NCI-H146 (cell line): ENCODE data around the gene AK8.

Experiments used
- DNase-seq: peaks from one replicate; lab custom pipeline; 2025; lab: John Stamatoyannopoulos, UW

AK8 gene

GRCh38 chr9:132770770-132771310 lies 107.2 kb downstream of the AK8 start:
- peak; percentile 39 for DNase-seq

- DNase-seq = peak; percentile 56
These were observed 107.9 kb downstream of the AK8 start for GRCh38 chr9:132769906-132770769.

- peak; percentile 32 for DNase-seq
These were observed 108.9 kb downstream of the AK8 start for GRCh38 chr9:132768932-132769905.

GRCh38 chr9:132763574-132763973 lies 114.5 kb downstream of the AK8 start:
- no peak for DNase-seq

GRCh38 chr9:132762896-132763295 lies 115.2 kb downstream of the AK8 start:
- DNase-seq = no peak

GRCh38 chr9:132761602-132762001 lies 116.5 kb downstream of the AK8 start:
- DNase-seq = no peak

- DNase-seq = no peak
These were observed 118.0 kb downstream of the AK8 start for GRCh38 chr9:132760057-132760456.

GRCh38 chr9:132757016-132757415 lies 121.1 kb downstream of the AK8 start:
- DNase-seq = no peak

- DNase-seq = no peak
These were observed 121.8 kb downstream of the AK8 start for GRCh38 chr9:132756214-132756845.

- no peak for DNase-seq
These were observed 123.0 kb downstream of the AK8 start for GRCh38 chr9:132755096-132755495.

- no peak for DNase-seq
These were observed 123.8 kb downstream of the AK8 start for GRCh38 chr9:132754236-132754635.

- no peak for DNase-seq
These were observed 124.5 kb downstream of the AK8 start for GRCh38 chr9:132753593-132753880.

GRCh38 chr9:132752877-132753592 lies 125.0 kb downstream of the AK8 start:
- no peak for DNase-seq

GRCh38 chr9:132750668-132751067 lies 127.4 kb downstream of the AK8 start:
- DNase-seq = no peak

GRCh38 chr9:132749306-132749705 lies 128.8 kb downstream of the AK8 start:
- no peak for DNase-seq

GRCh38 chr9:132748450-132748849 lies 129.6 kb downstream of the AK8 start:
- DNase-seq = no peak

GRCh38 chr9:132745756-132746709 lies 132.1 kb downstream of the AK8 start:
- DNase-seq = no peak

GRCh38 chr9:132744881-132745755 lies 133.0 kb downstream of the AK8 start:
- peak; percentile 12 for DNase-seq

GRCh38 chr9:132743931-132744479 lies 134.1 kb downstream of the AK8 start:
- no peak for DNase-seq
